GM12878 (cell line): Measurements from ENCODE around the gene WDR89. TPM values are rescaled to one million over a fixed set of nuclear protein-coding genes. Genes with fewer than 3 reads are reported as not detected.
"Not testable (repeated sequence)": the region's sequence is repeated elsewhere in the genome, so short reads cannot be mapped to it uniquely, and the experiment has no call there.

ENCODE experiments used
- ATAC-seq: fragments of 200-7000 bp; cut with Tn5 transposase; 3 replicates; pipeline ENCODE4 v1.9.1; 2020; ENCODE audit warnings: mild to moderate bottlenecking, moderate library complexity
- BruUV-seq: library from RNA; stranded (reverse); fragments of 400-500 nt; replicated peaks from 2 replicates; lab custom pipeline; 2021; lab: Mats Ljungman, UMichigan
- CTCF ChIA-PET: fragments of 300-600 bp; sonication (Branson Sonifier 250); formaldehyde crosslinking; extraction: SDS; loops from one replicate; lab custom pipeline; 2021; ENCODE audit warnings: inconsistent platforms; lab: Yijun Ruan, JAX
- POLR2A ChIA-PET: fragments of 350-600 bp; formaldehyde crosslinking; extraction: SDS; loops from one replicate; lab custom pipeline; 2021; ENCODE audit warnings: inconsistent platforms; lab: Charles Lee
- RAD21 ChIA-PET: fragments of 300-600 bp; sonication (Branson Sonifier 250); formaldehyde crosslinking; loops from one replicate; lab custom pipeline; 2023; ENCODE audit warnings: antibody characterized with exemption; ENCODE audit not compliant: unreplicated experiment; lab: Charles Lee
- SMC1A ChIA-PET: fragments of 300-600 bp; sonication (Branson Sonifier 250); formaldehyde crosslinking; loops from one replicate; lab custom pipeline; 2023; ENCODE audit not compliant: unreplicated experiment, uncharacterized antibody; lab: Charles Lee
- DNase-seq: peaks from one replicate; pipeline ENCODE4 v3.0.0-alpha.2; 2011; ENCODE audit warnings: low read depth, low spot score
- FAIRE-seq: peaks from 3 replicates; lab custom pipeline; 2011; peaks lifted over from hg19 to GRCh38; lab: Jason Lieb, UNC
- H2AFZ ChIP-seq: 2 replicates; pipeline ENCODE4 v1.6.0; 2011; ENCODE audit warnings: low read depth, low read length, control low read depth; ENCODE audit not compliant: control insufficient read depth
- H3K27ac ChIP-seq: 2 replicates; pipeline ENCODE4 v1.5.1; 2011; ENCODE audit warnings: control low read depth; ENCODE audit not compliant: control insufficient read depth, insufficient read depth
- H3K27me3 ChIP-seq, 2 experiments: replicated peaks in 1 of 2; 2 replicates each; pipeline versions ENCODE4 v1.6.0 to v1.6.1; 2011; ENCODE audit warnings: low read length in 1 of 2; ENCODE audit not compliant: control insufficient read depth in 2 of 2, insufficient read depth in 2 of 2
- H3K36me3 ChIP-seq, 2 experiments: 2 replicates each; pipeline ENCODE4 v1.5.1; 2011; ENCODE audit warnings: low read length in 1 of 2; ENCODE audit not compliant: control insufficient read depth in 2 of 2, insufficient read depth in 2 of 2
- H3K4me1 ChIP-seq: 2 replicates; pipeline ENCODE4 v1.6.1; 2011; ENCODE audit warnings: mild to moderate bottlenecking, low read length, moderate library complexity, mixed read lengths; ENCODE audit not compliant: control insufficient read depth, insufficient read depth
- H3K4me2 ChIP-seq: 2 replicates; pipeline ENCODE4 v1.6.0; 2011; ENCODE audit warnings: control low read depth; ENCODE audit not compliant: control insufficient read depth, insufficient read depth
- H3K4me3 ChIP-seq: fragments of 200-600 bp; sonication (generic); 2 replicates; pipeline ENCODE4 v1.5.1; 2016
- H3K79me2 ChIP-seq: 2 replicates; pipeline ENCODE4 v1.6.0; 2011; ENCODE audit warnings: low read length; ENCODE audit not compliant: control insufficient read depth, insufficient read depth
- H3K9ac ChIP-seq: 2 replicates; pipeline ENCODE4 v1.8.0; 2011; ENCODE audit warnings: low read length, control low read depth, mixed read lengths; ENCODE audit not compliant: control insufficient read depth, insufficient read depth
- H3K9me3 ChIP-seq: replicated peaks from 3 replicates; pipeline ENCODE4 v1.5.1; 2011; ENCODE audit warnings: mild to moderate bottlenecking, low read length; ENCODE audit not compliant: control insufficient read depth, insufficient read depth
- H4K20me1 ChIP-seq: 2 replicates; pipeline ENCODE4 v1.6.0; 2011; ENCODE audit not compliant: control insufficient read depth, insufficient read depth
- JUND ChIP-seq: IDR thresholded peaks from 2 replicates; pipeline ENCODE4 v1.6.1; 2012; ENCODE audit warnings: low read depth, mild to moderate bottlenecking, low read length, improper control_type of control experiment, moderate library complexity
- NRF1 ChIP-seq: conservative IDR thresholded peaks from 2 replicates; pipeline ENCODE4 v1.6.1; 2011; ENCODE audit warnings: mild to moderate bottlenecking, low read depth, low read length, improper control_type of control experiment
- POU2F2 ChIP-seq: IDR thresholded peaks from 3 replicates; pipeline ENCODE4 v1.6.1; 2011; ENCODE audit warnings: low read depth, mild to moderate bottlenecking, low read length, borderline replicate concordance
- RAD21 ChIP-seq: IDR thresholded peaks from 2 replicates; pipeline ENCODE4 v1.6.1; 2011; ENCODE audit warnings: mild to moderate bottlenecking, low read depth, low read length, moderate library complexity; ENCODE audit not compliant: insufficient read depth
- SIN3A ChIP-seq: IDR thresholded peaks from 2 replicates; pipeline ENCODE4 v1.6.1; 2012; ENCODE audit warnings: low read depth, low read length, improper control_type of control experiment
- TCF3 ChIP-seq: IDR thresholded peaks from 2 replicates; pipeline ENCODE4 v1.6.1; 2012; ENCODE audit warnings: low read depth, mild to moderate bottlenecking, low read length, borderline replicate concordance; ENCODE audit not compliant: insufficient read depth
- WGBS: methylation state at CpG from one replicate; pipeline ENCODE4 v1.1.6; 2016; ENCODE audit warnings: low lambda C conversion rate; ENCODE audit not compliant: insufficient replicate concordance, insufficient coverage; ENCODE audit errors: missing lambda C conversion rate; 5-methylcytosine and 5-hydroxymethylcytosine counted together
- in situ Hi-C: fragments of 300-500 bp; cut with MboI; formaldehyde crosslinking; loops from 9 replicates; pipeline ENCODE4 v1.14.3; 2018; ENCODE audit warnings: mixed read lengths
- intact Hi-C: fragments of 100-400 bp; cut with micrococcal nuclease; formaldehyde crosslinking; loops from one replicate; pipeline ENCODE4 v1.14.2; 2022; ENCODE audit not compliant: unreplicated experiment
- polyA plus RNA-seq, 11 experiments: library from polyadenylated mRNA; depleted of rRNA in 4 of 11; unstranded in 6 of 11; stranded (reverse) in 5 of 11; fragments of >200 nt; fragmentation: Nextera tagmentation in 4 of 11; fragmentation: Illumina TruSeq in 1 of 11; extraction: Ambion mirVana in 4 of 11; extraction: Trizol in 1 of 11; gene quantifications; 1 replicate in 1 of 11; 2 replicates in 10 of 11; pipeline versions ENCODE4 v1.2.1 to v1.2.3, GENCODE V29; 2011 to 2016; ENCODE audit warnings: inconsistent platforms in 2 of 11, missing spikeins in 2 of 11, low read depth in 1 of 11
- total RNA-seq, 4 experiments: library from RNA; depleted of rRNA in 3 of 4; stranded (reverse); fragments of >200 nt in 3 of 4; fragmentation: Illumina TruSeq in 1 of 4; extraction: Trizol in 1 of 4; gene quantifications; 2 replicates each; pipeline versions ENCODE4 v1.2.1 to v1.2.3, GENCODE V29; 2013 to 2021
- TF ChIP-seq, protein P1 (sequence below), 3 experiments: IDR thresholded peaks in 2 of 3; conservative IDR thresholded peaks in 1 of 3; 2 replicates each; pipeline ENCODE4 v1.5.1; 2011; ENCODE audit warnings: low read depth in 3 of 3, low read length in 3 of 3, mild to moderate bottlenecking in 3 of 3, control low read depth in 2 of 3, moderate library complexity in 2 of 3, inconsistent platforms in 1 of 3, mixed read lengths in 1 of 3; ENCODE audit not compliant: control insufficient read depth in 2 of 3, insufficient read depth in 1 of 3; ENCODE audit errors: extremely low read depth in 1 of 3

WDR89 gene
- total and polyA plus RNA-seq, 10 of the 15 experiments (the other 5 are each of a cell fraction or from before 2014, with no cell fraction given): 11.8 to 25.7 (median 17.5) TPM

DNA sequence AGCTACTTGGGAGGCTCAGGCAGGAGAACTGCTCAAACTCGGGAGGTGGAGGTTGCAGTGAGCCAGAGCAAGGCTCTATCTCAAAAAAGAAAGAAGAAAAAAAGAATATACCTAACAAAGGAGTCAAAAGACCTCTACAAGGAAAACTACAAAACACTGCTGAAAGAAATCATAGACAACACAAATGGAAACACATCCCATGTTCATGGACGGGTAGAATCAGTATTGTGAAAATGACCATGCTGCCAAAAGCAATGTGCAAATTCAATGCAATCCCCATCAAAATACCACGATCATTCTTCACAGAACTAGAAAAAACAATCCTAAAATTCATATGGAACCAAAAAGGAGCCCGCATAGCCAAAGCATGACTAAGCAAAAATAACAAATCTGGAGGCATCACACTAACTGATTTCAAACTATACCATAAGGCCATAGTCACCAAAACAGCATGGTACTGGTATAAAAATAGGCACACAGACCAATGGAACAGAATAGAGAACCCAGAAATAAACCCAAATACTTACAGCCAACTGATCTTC is 5.5 kb downstream of the WDR89 start:
- H4K20me1 ChIP-seq, intact Hi-C loops, H3K9me3 ChIP-seq, DNase-seq, POLR2A ChIA-PET, H2AFZ ChIP-seq, BruUV-seq, H3K4me2 ChIP-seq, FAIRE-seq, H3K36me3 ChIP-seq, H3K27ac ChIP-seq, ATAC-seq, H3K9ac ChIP-seq, in situ Hi-C loops, H3K4me3 ChIP-seq, H3K27me3 ChIP-seq: not testable (repeated sequence)
- Histone ChIP-seq H3K79me2 (peaks cover 71% of the 10 kb centered on the region), H3K4me1 (peaks cover 14% of the 10 kb centered on the region)
- RAD21 ChIA-PET: interaction anchor here (5.3 kb wide), 1 partner anchor 133 kb away, joined by 31 read pairs; no protein-coding TSS in a partner anchor
- WGBS: 97% methylated on average over 4 of the region's 4 CpGs
- CTCF ChIA-PET: interaction anchor here (1.7 to 5.2 kb wide), 3 partner anchors 87 to 248 kb away, joined by 4 to 68 read pairs (median 31); no protein-coding TSS in a partner anchor
- SMC1A ChIA-PET: interaction anchor here (0.7 to 5.9 kb wide), 2 partner anchors 133 to 1756 kb away, joined by 3 to 53 read pairs; no protein-coding TSS in a partner anchor

- intact Hi-C loops (loop anchor here (1.0 to 2.0 kb wide), 2 partner anchors 136 to 245 kb away; no protein-coding TSS in a partner anchor), in situ Hi-C loops (loop anchor here (5.0 kb wide), 1 partner anchor 134 kb away; no protein-coding TSS in a partner anchor)
- Histone ChIP-seq H3K4me3 (no peak overlapping the region), H3K4me1 (peaks cover 3% of the 10 kb centered on the region), H2AFZ (no peak overlapping the region), H3K36me3 (peaks cover 0 to 3% of the 10 kb centered on the region in 2 experiments; a peak in 1 of 4 replicates), H4K20me1 (no peaks in the 10 kb centered on the region), H3K79me2 (peaks cover 54% of the 10 kb centered on the region), H3K27me3 (no peaks in the 10 kb centered on the region), H3K9ac (no peak overlapping the region), H3K27ac (no peak overlapping the region), H3K4me2 (no peak overlapping the region), H3K9me3 (peaks cover 2% of the 10 kb centered on the region; the same call in 2 of the 3 replicates)
- DNase-seq: no peak
- CTCF ChIA-PET: interaction anchor here (0.7 to 5.2 kb wide), 28 partner anchors 9 to 1373 kb away, joined by 3 to 68 read pairs (median 4); partner anchors contain the start of genes PPP2R5E and WDR89
- peak; percentile 33 for ATAC-seq
- RAD21 ChIA-PET: interaction anchor here (0.6 to 5.3 kb wide), 16 partner anchors 9 to 245 kb away, joined by 3 to 31 read pairs (median 4); partner anchors contain the start of gene SGPP1
- SMC1A ChIA-PET: interaction anchor here (0.7 to 5.9 kb wide), 20 partner anchors 10 to 670 kb away, joined by 3 to 53 read pairs (median 5); partner anchors contain the start of gene PPP2R5E
- POLR2A ChIA-PET: interaction anchor here (1.3 to 2.6 kb wide), 3 partner anchors 8 to 136 kb away, joined by 5 to 7 read pairs (median 7); partner anchors contain the start of gene WDR89
- BruUV-seq: no TSS peak
- no peak for FAIRE-seq
- 80% methylated on average over 7 of the region's 7 CpGs for WGBS
- TF ChIP-seq RAD21 (0 out of 2 replicates have a peak, but pooled peaks have one; percentile 22), NRF1 (no peak), JUND (no peak), POU2F2 (no peak), SIN3A (no peak), TCF3 (no peak)
- TF ChIP-seq, protein P1, sequence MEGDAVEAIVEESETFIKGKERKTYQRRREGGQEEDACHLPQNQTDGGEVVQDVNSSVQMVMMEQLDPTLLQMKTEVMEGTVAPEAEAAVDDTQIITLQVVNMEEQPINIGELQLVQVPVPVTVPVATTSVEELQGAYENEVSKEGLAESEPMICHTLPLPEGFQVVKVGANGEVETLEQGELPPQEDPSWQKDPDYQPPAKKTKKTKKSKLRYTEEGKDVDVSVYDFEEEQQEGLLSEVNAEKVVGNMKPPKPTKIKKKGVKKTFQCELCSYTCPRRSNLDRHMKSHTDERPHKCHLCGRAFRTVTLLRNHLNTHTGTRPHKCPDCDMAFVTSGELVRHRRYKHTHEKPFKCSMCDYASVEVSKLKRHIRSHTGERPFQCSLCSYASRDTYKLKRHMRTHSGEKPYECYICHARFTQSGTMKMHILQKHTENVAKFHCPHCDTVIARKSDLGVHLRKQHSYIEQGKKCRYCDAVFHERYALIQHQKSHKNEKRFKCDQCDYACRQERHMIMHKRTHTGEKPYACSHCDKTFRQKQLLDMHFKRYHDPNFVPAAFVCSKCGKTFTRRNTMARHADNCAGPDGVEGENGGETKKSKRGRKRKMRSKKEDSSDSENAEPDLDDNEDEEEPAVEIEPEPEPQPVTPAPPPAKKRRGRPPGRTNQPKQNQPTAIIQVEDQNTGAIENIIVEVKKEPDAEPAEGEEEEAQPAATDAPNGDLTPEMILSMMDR (IDR thresholded peaks at IDR 0.05 in 2 of 3, conservative IDR thresholded peaks at IDR 0.05 in 1 of 3; ENCODE audit: control insufficient read depth in 2 of 3, extremely low read depth in 1 of 3, insufficient read depth in 1 of 3, low read depth in 3 of 3, low read length in 3 of 3): peak in 1 of 3 experiments; percentile 11; a peak in 1 of 6 replicates
Observed at GRCh38 chr14:63633801-63634200, 7.9 kb downstream of the WDR89 start.
